GM23338 (cell line): ENCODE data around the gene FAM20A. TPM values are rescaled to one million over a fixed set of nuclear protein-coding genes. Genes with fewer than 3 reads are reported as not detected.

Experiments
- ATAC-seq: fragments of 200-7000 bp; cut with Tn5 transposase; 3 replicates; pipeline ENCODE4 v1.9.1; 2020
- DNase-seq: peaks from one replicate; pipeline ENCODE4 v3.0.0-alpha.2; 2015; ENCODE audit warnings: low spot score
- H2AFZ ChIP-seq: fragments of 200-600 bp; sonication (generic); 2 replicates; pipeline ENCODE4 v1.8.0; 2016; ENCODE audit warnings: antibody characterized with exemption, mild to moderate bottlenecking, moderate library complexity
- H3F3A ChIP-seq: fragments of 200-600 bp; sonication (generic); replicated peaks from 2 replicates; pipeline ENCODE4 v1.8.0; 2017; ENCODE audit warnings: antibody characterized with exemption, mixed run types, low read depth
- H3K27ac ChIP-seq: fragments of 200-600 bp; sonication (generic); 2 replicates; pipeline ENCODE4 v1.6.1; 2016; ENCODE audit warnings: low read depth
- H3K27me3 ChIP-seq: fragments of 200-600 bp; sonication (generic); 2 replicates; pipeline ENCODE4 v1.8.0; 2016; ENCODE audit warnings: mild to moderate bottlenecking, mixed run types, moderate library complexity; ENCODE audit not compliant: insufficient read depth
- H3K36me3 ChIP-seq: fragments of 200-600 bp; sonication (generic); 2 replicates; pipeline ENCODE4 v1.8.0; 2016; ENCODE audit warnings: mild to moderate bottlenecking; ENCODE audit not compliant: insufficient read depth
- H3K4me1 ChIP-seq: fragments of 200-600 bp; sonication (generic); 2 replicates; pipeline ENCODE4 v1.8.0; 2016; ENCODE audit warnings: mild to moderate bottlenecking, moderate library complexity; ENCODE audit not compliant: insufficient read depth
- H3K4me2 ChIP-seq: fragments of 200-600 bp; sonication (generic); 2 replicates; pipeline ENCODE4 v1.7.1; 2017; ENCODE audit warnings: mixed run types
- H3K4me3 ChIP-seq: fragments of 200-600 bp; sonication (generic); 2 replicates; pipeline ENCODE4 v1.6.1; 2016; ENCODE audit warnings: mixed run types
- H3K79me2 ChIP-seq: fragments of 200-600 bp; sonication (generic); replicated peaks from 2 replicates; pipeline ENCODE4 v1.8.0; 2017; ENCODE audit warnings: mild to moderate bottlenecking; ENCODE audit not compliant: insufficient read depth
- H3K9me2 ChIP-seq: fragments of 200-600 bp; sonication (generic); 2 replicates; pipeline ENCODE4 v1.8.0; 2017; ENCODE audit not compliant: insufficient read depth
- H4K20me1 ChIP-seq: fragments of 200-600 bp; sonication (generic); replicated peaks from 2 replicates; pipeline ENCODE4 v1.8.0; 2017; ENCODE audit warnings: mild to moderate bottlenecking; ENCODE audit not compliant: insufficient read depth
- H3K27ac Mint-ChIP-seq: 2 replicates; pipeline ENCODE4 v1.8.0; 2020; ENCODE audit warnings: inconsistent platforms, mild to moderate bottlenecking, moderate library complexity, mixed read lengths
- H3K27me3 Mint-ChIP-seq: 3 replicates; pipeline ENCODE4 v1.8.0; 2022; ENCODE audit warnings: low read depth, mild to moderate bottlenecking, moderate library complexity, mixed read lengths, inconsistent platforms; ENCODE audit not compliant: insufficient read depth, poor library complexity
- H3K36me3 Mint-ChIP-seq: 3 replicates; pipeline ENCODE4 v1.8.0; 2021; ENCODE audit warnings: low read depth, mild to moderate bottlenecking, inconsistent platforms, moderate library complexity, mixed read lengths
- H3K4me1 Mint-ChIP-seq: 3 replicates; pipeline ENCODE4 v1.8.0; 2020; ENCODE audit warnings: mild to moderate bottlenecking, inconsistent platforms, mixed read lengths
- H3K4me3 Mint-ChIP-seq: 3 replicates; pipeline ENCODE4 v1.8.0; 2021; ENCODE audit warnings: moderate library complexity, mild to moderate bottlenecking, inconsistent platforms, mixed read lengths
- H3K9me3 Mint-ChIP-seq: 3 replicates; pipeline ENCODE4 v1.8.0; 2020; ENCODE audit warnings: moderate library complexity, mild to moderate bottlenecking, inconsistent platforms, mixed read lengths
- CREB1 ChIP-seq: fragments of 250-450 bp; sonication (Bioruptor Pico); IDR thresholded peaks from 2 replicates; pipeline ENCODE4 v1.5.0; 2020; ENCODE audit warnings: low read depth, mild to moderate bottlenecking, moderate library complexity
- ETS1 ChIP-seq: IDR thresholded peaks from 2 replicates; pipeline ENCODE4 v1.6.1; 2016; ENCODE audit warnings: antibody characterized with exemption
- EZH2 ChIP-seq: fragments of 200-600 bp; sonication (generic); IDR thresholded peaks from one replicate; pipeline ENCODE4 v1.8.0; 2017; ENCODE audit warnings: antibody characterized with exemption, mild to moderate bottlenecking, low read depth; ENCODE audit not compliant: unreplicated experiment
- EZH2phosphoT487 ChIP-seq: fragments of 200-600 bp; sonication (generic); IDR thresholded peaks from one replicate; pipeline ENCODE4 v1.8.1; 2018; ENCODE audit warnings: antibody characterized with exemption; ENCODE audit not compliant: unreplicated experiment
- JUNB ChIP-seq: IDR thresholded peaks from one replicate; pipeline ENCODE4 v1.6.1; 2016; ENCODE audit warnings: antibody characterized with exemption; ENCODE audit not compliant: unreplicated experiment
- NANOG ChIP-seq: IDR thresholded peaks from 2 replicates; pipeline ENCODE4 v1.6.1; 2016; ENCODE audit warnings: antibody characterized with exemption, borderline replicate concordance
- POLR2AphosphoS5 ChIP-seq: IDR thresholded peaks from 2 replicates; pipeline ENCODE4 v1.6.1; 2016; ENCODE audit warnings: antibody characterized with exemption, low read depth
- STAT1 ChIP-seq: IDR thresholded peaks from one replicate; pipeline ENCODE4 v1.6.1; 2016; ENCODE audit warnings: antibody characterized with exemption; ENCODE audit not compliant: unreplicated experiment
- ZNF114 ChIP-seq: fragments of 250-450 bp; sonication (Bioruptor Pico); IDR thresholded peaks from 2 replicates; pipeline ENCODE4 v1.5.0; 2020; ENCODE audit warnings: mild to moderate bottlenecking, moderate library complexity
- ZNF331 ChIP-seq: fragments of 250-450 bp; sonication (Bioruptor Pico); IDR thresholded peaks from 2 replicates; pipeline ENCODE4 v1.5.0; 2020; ENCODE audit warnings: low read depth, mild to moderate bottlenecking, moderate library complexity
- polyA plus RNA-seq: library from polyadenylated mRNA; unstranded; fragments of >200 nt; fragmentation: Nextera tagmentation; extraction: Ambion mirVana; gene quantifications from 2 replicates; pipeline ENCODE4 v1.2.1, GENCODE V29; 2016
- total RNA-seq: library from RNA; depleted of rRNA; stranded (reverse); fragments of >200 nt; shearing (Covaris generic); gene quantifications from 2 replicates; pipeline ENCODE4 v1.2.3, GENCODE V29; 2014
- TF ChIP-seq, protein P1 (sequence below), 2 experiments: fragments of 200-600 bp in 1 of 2; sonication (generic) in 1 of 2; conservative IDR thresholded peaks; 2 replicates each; pipeline versions ENCODE4 v1.5.1 to v1.6.1; 2016 to 2017; ENCODE audit warnings: antibody characterized with exemption in 2 of 2, low read depth in 2 of 2, mild to moderate bottlenecking in 2 of 2, moderate library complexity in 1 of 2
- TF ChIP-seq, protein P2 (sequence below): fragments of 250-450 bp; sonication (Bioruptor Pico); IDR thresholded peaks from 2 replicates; pipeline ENCODE4 v1.5.0; 2020; ENCODE audit warnings: mild to moderate bottlenecking, moderate library complexity
- TF ChIP-seq, protein P3 (sequence below): IDR thresholded peaks from one replicate; pipeline ENCODE4 v1.6.1; 2018; ENCODE audit warnings: antibody characterized with exemption; ENCODE audit not compliant: unreplicated experiment

The FAM20A gene
- total and polyA plus RNA-seq, 2 experiments from 2014 or later = 1.3 to 1.6 TPM

DNA sequence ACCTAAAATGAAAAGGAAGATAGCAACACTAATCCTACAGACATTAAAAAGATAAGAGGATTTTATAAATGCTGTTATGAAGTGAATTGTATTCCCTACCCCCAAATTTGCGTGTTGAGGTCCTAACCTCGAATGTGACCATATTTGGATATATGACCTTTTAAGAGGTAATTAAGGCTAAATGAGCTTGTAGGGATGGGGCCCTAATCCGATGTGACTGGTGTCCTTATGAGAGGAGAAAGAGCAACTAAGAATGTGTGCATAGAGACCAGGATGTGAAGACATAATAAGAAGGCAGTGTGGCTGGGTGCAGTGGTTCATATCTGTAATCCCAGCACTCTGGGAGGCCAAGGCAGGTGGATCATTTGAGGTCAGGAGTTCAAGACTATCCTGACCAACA lies 48.2 kb upstream of the FAM20A start:
- DNase-seq (no peak), ATAC-seq (no peak)
- Histone ChIP-seq H3K4me3 (no peak overlapping the region), H3K4me2 (no peak overlapping the region), H3K9me2 (no peaks in the 10 kb centered on the region), H2AFZ (no peak overlapping the region), H3K79me2 (no peaks in the 10 kb centered on the region), H3K4me1 (no peaks in the 10 kb centered on the region), H3K27me3 (no peaks in the 10 kb centered on the region), H3K36me3 (no peaks in the 10 kb centered on the region), H3K27ac (no peak overlapping the region), H4K20me1 (no peaks in the 10 kb centered on the region), H3F3A (no peaks in the 10 kb centered on the region)
- no peaks in the 10 kb centered on the region; the same call in 2 of the 3 replicates for H3K36me3 Mint-ChIP-seq
- TF ChIP-seq, protein P1, sequence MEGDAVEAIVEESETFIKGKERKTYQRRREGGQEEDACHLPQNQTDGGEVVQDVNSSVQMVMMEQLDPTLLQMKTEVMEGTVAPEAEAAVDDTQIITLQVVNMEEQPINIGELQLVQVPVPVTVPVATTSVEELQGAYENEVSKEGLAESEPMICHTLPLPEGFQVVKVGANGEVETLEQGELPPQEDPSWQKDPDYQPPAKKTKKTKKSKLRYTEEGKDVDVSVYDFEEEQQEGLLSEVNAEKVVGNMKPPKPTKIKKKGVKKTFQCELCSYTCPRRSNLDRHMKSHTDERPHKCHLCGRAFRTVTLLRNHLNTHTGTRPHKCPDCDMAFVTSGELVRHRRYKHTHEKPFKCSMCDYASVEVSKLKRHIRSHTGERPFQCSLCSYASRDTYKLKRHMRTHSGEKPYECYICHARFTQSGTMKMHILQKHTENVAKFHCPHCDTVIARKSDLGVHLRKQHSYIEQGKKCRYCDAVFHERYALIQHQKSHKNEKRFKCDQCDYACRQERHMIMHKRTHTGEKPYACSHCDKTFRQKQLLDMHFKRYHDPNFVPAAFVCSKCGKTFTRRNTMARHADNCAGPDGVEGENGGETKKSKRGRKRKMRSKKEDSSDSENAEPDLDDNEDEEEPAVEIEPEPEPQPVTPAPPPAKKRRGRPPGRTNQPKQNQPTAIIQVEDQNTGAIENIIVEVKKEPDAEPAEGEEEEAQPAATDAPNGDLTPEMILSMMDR (conservative IDR thresholded peaks at IDR 0.05; ENCODE audit: low read depth in 2 of 2) = no peak
- TF ChIP-seq CREB1 (no peak), EZH2 (no peak), POLR2AphosphoS5 (no peak), JUNB (no peak), EZH2phosphoT487 (no peak), ZNF114 (CRISPR knock-in tag) (no peak), ZNF331 (CRISPR knock-in tag) (no peak), STAT1 (no peak), NANOG (no peak), ETS1 (no peak)
- TF ChIP-seq, protein P2, sequence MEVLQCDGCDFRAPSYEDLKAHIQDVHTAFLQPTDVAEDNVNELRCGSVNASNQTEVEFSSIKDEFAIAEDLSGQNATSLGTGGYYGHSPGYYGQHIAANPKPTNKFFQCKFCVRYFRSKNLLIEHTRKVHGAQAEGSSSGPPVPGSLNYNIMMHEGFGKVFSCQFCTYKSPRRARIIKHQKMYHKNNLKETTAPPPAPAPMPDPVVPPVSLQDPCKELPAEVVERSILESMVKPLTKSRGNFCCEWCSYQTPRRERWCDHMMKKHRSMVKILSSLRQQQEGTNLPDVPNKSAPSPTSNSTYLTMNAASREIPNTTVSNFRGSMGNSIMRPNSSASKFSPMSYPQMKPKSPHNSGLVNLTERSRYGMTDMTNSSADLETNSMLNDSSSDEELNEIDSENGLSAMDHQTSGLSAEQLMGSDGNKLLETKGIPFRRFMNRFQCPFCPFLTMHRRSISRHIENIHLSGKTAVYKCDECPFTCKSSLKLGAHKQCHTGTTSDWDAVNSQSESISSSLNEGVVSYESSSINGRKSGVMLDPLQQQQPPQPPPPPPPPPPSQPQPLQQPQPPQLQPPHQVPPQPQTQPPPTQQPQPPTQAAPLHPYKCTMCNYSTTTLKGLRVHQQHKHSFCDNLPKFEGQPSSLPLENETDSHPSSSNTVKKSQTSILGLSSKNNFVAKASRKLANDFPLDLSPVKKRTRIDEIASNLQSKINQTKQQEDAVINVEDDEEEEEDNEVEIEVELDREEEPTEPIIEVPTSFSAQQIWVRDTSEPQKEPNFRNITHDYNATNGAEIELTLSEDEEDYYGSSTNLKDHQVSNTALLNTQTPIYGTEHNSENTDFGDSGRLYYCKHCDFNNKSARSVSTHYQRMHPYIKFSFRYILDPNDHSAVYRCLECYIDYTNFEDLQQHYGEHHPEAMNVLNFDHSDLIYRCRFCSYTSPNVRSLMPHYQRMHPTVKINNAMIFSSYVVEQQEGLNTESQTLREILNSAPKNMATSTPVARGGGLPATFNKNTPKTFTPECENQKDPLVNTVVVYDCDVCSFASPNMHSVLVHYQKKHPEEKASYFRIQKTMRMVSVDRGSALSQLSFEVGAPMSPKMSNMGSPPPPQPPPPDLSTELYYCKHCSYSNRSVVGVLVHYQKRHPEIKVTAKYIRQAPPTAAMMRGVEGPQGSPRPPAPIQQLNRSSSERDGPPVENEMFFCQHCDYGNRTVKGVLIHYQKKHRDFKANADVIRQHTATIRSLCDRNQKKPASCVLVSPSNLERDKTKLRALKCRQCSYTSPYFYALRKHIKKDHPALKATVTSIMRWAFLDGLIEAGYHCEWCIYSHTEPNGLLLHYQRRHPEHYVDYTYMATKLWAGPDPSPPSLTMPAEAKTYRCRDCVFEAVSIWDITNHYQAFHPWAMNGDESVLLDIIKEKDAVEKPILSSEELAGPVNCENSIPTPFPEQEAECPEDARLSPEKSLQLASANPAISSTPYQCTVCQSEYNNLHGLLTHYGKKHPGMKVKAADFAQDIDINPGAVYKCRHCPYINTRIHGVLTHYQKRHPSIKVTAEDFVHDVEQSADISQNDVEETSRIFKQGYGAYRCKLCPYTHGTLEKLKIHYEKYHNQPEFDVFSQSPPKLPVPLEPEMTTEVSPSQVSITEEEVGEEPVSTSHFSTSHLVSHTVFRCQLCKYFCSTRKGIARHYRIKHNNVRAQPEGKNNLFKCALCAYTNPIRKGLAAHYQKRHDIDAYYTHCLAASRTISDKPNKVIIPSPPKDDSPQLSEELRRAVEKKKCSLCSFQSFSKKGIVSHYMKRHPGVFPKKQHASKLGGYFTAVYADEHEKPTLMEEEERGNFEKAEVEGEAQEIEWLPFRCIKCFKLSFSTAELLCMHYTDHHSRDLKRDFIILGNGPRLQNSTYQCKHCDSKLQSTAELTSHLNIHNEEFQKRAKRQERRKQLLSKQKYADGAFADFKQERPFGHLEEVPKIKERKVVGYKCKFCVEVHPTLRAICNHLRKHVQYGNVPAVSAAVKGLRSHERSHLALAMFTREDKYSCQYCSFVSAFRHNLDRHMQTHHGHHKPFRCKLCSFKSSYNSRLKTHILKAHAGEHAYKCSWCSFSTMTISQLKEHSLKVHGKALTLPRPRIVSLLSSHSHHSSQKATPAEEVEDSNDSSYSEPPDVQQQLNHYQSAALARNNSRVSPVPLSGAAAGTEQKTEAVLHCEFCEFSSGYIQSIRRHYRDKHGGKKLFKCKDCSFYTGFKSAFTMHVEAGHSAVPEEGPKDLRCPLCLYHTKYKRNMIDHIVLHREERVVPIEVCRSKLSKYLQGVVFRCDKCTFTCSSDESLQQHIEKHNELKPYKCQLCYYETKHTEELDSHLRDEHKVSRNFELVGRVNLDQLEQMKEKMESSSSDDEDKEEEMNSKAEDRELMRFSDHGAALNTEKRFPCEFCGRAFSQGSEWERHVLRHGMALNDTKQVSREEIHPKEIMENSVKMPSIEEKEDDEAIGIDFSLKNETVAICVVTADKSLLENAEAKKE (CRISPR knock-in tag) = no peak
- TF ChIP-seq, protein P3, sequence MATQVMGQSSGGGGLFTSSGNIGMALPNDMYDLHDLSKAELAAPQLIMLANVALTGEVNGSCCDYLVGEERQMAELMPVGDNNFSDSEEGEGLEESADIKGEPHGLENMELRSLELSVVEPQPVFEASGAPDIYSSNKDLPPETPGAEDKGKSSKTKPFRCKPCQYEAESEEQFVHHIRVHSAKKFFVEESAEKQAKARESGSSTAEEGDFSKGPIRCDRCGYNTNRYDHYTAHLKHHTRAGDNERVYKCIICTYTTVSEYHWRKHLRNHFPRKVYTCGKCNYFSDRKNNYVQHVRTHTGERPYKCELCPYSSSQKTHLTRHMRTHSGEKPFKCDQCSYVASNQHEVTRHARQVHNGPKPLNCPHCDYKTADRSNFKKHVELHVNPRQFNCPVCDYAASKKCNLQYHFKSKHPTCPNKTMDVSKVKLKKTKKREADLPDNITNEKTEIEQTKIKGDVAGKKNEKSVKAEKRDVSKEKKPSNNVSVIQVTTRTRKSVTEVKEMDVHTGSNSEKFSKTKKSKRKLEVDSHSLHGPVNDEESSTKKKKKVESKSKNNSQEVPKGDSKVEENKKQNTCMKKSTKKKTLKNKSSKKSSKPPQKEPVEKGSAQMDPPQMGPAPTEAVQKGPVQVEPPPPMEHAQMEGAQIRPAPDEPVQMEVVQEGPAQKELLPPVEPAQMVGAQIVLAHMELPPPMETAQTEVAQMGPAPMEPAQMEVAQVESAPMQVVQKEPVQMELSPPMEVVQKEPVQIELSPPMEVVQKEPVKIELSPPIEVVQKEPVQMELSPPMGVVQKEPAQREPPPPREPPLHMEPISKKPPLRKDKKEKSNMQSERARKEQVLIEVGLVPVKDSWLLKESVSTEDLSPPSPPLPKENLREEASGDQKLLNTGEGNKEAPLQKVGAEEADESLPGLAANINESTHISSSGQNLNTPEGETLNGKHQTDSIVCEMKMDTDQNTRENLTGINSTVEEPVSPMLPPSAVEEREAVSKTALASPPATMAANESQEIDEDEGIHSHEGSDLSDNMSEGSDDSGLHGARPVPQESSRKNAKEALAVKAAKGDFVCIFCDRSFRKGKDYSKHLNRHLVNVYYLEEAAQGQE = no peak
- no peaks in the 10 kb centered on the region for H3K27me3 Mint-ChIP-seq
- no peaks in the 10 kb centered on the region for H3K4me1 Mint-ChIP-seq
- H3K4me3 Mint-ChIP-seq = no peak overlapping the region
- H3K27ac Mint-ChIP-seq = no peak overlapping the region
- peaks cover 10% of the 10 kb centered on the region for H3K9me3 Mint-ChIP-seq
